Hematopoietic multipotent progenitor cell (in vitro differentiated cells): ENCODE data around the gene MINPP1. TPM values are rescaled to one million over a fixed set of nuclear protein-coding genes. Genes with fewer than 3 reads are reported as not detected.
A peak's percentile ranks its signal among the peaks of the same experiment; 100 is the strongest.

Experiments
- DNase-seq, 3 donors: peaks; one replicate each; pipeline ENCODE4 v3.0.0-alpha.2; 2011 to 2015; ENCODE audit warnings: low read depth in 2 of 3, low spot score in 2 of 3
- total RNA-seq: library from RNA; depleted of rRNA; stranded (reverse); fragments of >200 nt; gene quantifications from one replicate; pipeline ENCODE4 v1.2.3, GENCODE V29; 2012

MINPP1 gene
- total RNA-seq, 1 donor, result 46.9 TPM

DNA sequence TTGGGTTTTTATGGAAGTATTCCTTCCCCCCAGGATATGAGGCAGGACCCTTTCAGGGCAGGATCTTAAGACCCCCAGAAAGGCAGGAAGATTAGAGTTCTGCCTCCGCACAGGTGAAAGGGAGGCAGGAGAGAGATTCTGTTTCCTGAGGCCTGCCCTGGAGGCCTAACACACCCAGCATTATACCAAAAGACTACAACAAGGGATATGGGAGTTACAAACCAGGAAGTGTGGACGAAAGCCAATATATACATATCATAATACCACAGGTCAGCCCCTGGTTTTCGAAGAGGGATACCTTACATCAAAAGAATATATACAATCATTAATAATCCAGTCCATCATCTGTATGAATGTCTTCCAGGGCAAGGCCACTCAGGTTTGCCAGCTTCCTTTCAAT, 14.2 kb downstream of the MINPP1 start:
- DNase-seq, result no peak

DNA sequence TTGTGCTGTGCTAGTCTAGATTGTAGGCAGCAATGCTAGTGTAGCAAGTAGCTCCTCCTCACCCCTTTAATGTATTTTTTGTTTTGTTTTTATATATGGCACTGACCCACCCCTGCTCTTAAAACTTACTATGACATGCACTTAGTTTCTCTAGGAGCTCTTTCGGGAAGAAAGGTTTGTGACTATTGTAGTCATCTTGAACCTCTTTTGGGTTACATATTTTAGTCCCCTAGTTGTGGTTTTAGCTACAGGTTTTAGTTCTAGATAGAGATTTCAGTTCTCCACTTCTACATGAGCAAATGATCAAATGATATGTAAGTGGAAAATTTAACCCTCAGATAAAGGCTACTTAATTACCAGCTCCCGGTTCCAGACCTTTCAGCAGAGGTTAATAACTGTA, 14.9 kb downstream of the MINPP1 start:
- no peak for DNase-seq

DNA sequence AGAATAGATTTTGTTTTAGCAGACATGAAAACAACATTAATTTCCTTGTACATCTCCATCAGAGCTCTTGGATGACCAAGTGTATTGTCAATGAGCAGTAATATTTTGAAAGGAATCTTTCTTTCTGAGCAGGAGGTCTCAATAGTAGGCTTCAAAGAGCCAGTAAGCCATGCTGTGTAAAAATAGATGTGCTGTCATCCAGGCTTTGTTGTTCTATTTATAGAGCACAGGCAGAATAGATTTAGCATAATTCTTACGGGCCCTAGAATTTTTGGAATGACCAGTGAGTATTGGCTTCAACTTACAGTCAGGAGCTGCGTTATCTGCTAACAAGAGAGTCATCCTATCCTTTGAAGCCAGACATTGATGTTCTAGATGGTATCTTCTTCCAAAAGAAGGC, 19.0 kb downstream of the MINPP1 start:
- no peak for DNase-seq

DNA sequence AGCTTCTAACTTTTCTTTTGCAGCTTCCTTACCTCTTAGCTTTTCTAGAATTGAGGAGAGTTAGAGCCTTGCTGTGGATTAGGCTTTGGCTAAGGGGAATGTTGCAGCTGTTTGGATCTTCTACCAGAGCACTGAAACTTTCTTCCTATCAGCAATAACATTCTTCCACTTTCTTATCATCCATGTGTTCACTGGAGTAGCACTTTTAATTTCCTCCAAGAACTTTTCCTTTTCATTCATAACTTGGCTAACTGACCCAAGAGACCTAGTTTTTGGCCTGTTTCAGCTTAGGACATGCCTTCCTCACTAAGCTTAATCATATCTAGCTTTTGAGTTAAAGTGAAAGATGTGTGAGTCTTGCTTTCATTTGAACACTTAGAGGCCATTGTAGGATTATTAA, 19.6 kb downstream of the MINPP1 start:
- no peak for DNase-seq

DNA sequence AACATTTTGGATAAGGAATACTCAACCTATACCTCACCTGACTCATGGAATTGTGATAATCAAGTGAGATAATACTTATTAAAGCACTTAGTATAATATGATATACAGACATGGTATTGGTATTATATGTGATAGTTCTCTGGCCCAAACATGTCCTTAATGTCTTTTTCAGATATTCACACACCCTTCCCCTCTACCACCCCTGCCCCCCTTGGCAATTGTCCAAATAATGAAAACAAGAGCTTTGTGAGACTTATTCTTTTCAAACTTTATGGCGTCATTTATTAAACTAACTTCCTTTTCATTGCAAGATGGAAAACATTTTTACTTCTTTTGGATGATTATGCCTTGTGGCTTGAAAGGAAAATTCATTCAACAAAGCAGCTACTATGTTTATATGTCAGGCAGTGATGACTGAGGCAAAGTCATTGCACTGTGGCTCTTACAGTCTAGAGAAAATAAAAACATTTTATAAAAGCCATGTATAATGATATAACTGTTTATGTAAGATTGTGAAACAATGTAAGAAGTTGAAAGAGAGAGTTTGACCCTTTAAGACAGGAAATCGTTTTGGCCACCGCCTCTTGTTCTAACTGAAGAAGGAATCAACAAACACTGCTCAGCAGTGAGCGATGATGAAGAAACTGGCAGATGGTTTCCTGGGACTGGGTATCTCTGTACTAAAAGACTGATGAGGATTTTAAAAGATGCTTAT, 27.4 kb downstream of the MINPP1 start:
- DNase-seq, result no peak

DNA sequence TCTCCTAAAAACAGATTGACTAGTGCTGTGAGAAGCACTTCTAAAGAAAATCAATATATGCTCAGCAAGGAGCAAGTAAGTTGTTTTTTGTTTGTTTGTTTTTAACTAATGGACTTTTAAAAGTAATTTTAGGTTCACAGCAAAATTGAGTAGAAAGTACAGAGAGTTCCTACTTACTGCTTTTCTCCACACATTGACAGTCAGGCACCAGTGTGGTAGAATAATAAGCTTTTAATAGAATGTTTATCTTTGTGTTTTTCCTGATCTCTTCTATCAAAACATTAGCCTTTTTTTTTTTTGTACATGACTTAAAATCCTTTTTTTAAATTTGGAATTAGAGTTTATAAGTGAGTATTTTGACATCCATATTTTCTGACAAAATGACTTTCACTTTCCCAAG, 28.0 kb downstream of the MINPP1 start:
- DNase-seq, result no peak

DNA sequence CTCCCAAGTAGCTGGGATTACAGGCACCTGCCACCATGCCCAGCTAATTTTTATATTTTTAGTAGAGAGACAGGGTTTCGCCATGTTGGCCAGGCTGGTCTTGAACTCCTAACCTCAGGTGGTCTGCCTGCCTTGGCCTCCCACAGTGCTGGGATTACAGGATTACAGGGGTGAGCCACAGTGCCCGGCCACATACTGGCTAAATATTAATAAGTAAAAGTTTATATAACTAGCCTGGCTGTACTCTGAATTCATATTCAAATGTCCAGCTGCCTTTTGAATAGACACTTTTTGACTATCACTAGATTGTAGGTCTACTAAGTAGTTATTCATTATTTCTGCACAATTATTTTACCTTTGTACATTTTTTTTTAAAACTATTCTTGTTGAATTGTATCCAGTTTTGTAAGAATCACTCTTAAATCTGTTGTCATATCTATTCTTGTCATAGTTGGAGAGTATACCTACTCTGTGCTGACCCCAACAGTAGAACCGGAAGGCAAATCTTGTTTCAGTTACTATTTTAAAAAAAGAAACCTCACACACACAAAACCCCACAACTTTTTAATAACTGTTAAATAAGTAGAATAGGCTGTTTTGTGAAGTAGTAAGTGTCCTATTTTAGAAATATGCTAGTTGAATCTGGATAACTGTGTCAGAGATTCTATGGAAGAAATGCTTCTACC, 29.6 kb downstream of the MINPP1 start:
- DNase-seq, result no peak

DNA sequence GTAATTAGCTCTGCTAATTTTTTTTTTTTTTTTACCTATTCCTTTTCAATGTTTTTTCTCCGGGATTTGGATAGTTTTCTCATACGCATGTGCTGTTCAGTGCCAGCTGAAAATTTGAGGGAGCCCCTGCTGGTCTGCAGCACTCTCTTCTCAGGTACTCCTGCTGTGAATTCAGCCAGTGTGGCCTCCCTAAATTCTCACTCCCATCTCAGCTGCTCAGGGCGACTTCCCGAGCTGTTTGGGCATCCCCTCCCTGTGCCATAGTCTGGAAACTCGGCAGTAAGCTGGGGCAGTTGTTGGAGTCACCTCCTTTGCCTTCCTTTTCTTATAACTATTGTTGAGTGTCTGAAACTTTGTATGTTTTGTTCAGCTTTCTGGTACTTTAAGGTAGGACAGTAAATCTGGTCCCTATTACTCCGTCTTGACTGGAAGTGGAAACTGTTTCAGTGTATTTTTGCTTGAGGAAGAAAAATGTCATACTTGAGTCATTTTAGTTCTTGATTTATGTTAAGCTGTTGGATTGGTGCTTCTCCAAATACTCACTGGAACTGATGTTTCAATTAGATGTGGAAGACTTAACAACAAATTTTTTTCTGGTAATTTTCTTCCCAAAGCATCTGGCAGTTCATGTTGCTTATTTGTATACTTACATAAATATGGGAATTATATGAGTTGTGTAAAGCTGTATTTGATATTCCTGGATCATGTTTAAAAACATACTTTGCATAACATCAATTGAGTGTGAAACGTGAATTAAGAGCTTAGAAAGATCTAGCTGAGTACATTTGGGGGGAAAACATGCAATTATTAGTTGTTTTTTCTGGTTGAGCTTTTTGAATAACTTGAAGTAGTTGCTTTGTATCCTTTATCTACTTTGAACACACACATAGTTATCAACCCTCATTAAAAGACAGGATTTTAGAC, 33.7 kb downstream of the MINPP1 start:
- no peak for DNase-seq

DNA sequence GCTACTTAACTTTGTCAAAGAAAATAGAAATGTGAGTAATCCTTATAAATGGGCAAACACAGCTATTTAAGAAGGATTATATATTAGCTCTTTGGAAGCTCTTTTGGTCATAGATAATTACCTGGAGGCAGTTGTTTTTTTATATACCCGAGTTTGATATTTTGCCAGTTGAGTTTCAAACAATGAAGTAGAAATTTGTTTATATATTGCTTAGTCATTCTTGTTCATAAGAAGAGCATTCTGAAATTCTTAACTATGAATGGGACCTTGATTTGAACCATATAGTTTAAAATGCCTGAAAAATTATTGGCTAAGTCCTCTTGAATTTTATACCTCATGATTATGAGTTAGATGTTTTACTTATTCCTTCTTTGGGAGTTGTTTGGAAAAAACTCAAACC, 36.4 kb downstream of the MINPP1 start:
- DNase-seq, result no peak

DNA sequence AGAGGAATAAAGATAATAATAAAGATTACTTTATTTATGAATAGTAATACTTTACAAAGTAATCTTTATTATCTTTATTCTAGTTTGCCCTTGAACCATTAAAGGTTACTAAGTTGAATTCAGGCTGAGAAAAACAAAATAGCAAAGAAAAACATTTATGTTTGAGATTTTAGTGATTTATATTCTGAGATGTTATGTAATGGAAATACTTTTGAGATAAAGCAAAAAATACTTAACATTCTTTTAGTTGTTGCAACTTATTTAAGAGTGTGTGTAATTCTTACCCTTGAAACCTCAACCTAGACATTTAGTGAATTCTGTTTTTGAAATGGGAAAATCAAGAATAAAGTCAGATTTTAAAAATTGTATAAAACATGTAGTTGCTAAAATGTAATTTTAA, 40.0 kb downstream of the MINPP1 start:
- DNase-seq, result no peak

DNA sequence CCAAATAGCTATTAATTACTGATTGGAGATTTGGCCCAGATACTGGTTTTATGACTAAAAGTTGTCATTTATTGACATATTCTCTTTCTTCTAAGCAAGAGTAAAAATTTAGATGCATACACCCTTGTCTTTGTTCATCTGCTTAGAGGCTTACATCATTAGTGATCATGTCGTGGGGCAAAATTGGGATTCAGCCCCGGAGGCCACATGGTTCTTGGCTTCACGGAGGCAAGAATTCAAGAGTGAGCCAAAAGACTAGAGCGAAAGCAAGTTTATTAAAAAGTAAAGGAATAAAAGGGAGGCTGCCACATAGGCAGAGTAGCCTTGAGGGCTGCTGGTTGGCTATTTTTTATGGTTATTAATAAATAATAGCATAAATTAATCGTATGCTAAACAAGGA, 41.1 kb downstream of the MINPP1 start:
- no peak for DNase-seq

DNA sequence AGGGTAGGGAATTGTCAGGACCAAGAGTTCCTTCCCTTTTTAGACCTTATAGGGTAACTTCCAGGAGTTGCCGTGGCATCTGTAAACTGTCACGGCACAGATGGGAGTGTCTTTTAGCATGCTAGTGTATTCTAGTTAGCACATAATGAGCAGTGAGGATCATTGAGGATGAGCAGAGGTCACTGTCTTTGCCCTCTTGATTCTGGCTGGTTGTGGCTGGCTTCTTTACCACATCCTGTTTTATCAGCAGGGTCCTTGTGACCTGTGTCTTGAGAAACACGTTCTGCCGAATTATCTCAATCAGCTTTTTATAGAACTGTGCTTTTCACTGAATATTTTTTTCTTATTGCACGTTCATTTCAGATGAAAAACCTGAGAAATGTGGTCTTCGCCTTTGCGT, 41.5 kb downstream of the MINPP1 start:
- DNase-seq, result no peak

DNA sequence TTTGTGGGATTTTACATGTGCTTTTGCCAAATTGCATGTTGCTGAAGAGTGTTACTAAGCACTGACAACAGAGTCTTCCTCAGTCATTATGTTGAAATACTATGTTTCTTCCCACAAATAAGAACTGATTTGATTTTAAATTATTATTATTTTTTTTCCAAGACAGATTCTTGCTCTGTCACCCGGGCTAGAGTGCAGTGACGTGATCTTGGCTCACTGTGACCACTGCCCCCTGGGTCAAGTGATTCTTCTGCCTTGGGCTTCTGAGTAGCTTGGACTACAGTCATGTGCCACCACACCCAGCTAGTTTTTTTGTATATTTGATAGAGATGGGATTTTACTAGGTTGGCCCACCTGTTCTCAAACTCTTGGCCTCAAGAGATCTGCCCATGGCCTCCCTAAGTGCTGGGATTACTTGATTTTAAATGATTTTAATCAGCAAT, 42.3 kb downstream of the MINPP1 start:
- no peak for DNase-seq

DNA sequence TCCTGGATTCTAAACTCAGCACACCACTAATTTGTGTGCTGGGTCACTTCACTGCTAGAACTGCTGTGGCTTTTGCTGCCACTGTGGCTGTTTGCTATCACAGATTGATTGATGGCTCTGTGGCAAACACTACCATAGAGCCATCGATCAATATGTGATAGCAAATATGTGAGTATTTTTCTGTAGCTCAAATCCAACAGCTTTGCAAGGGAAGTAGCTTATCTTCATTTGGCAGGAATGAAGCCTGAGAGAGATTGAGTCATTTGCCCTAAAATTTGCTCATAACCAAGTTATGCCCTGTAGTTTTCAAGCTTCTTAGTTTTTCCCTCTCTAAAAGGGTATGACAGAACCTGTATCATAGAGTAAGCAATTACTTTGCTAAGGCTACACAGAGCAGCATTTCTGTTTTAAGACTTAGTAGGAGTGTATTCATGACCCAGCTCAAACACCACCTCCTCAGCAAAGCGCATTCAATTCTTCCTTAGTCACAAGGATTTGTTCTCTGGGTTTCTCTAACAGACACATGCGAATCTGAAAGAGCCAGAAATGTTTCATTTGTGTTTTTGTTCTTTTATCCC, 43.1 kb downstream of the MINPP1 start:
- peak in 1 of 3 donors; percentile 18 for DNase-seq

DNA sequence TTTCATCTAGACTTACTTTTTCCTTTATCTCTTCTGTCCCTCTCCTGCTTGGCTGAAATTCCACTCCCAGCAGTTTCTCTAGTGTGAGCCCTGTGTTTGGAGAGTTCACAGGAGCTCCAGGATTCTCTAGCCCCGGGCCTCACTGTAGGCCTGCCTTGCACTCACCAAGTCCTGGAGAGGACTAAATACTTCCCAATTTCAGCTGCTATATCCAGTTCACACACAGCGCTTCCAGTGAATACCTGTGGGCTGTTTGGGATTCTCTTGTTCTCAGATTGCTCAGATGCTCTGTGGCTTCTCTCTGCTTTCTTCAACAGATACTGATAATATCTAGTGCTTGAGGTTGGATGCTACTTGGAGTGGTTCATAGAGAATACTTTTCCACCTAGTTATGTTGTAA, 46.0 kb downstream of the MINPP1 start:
- DNase-seq, result no peak

DNA sequence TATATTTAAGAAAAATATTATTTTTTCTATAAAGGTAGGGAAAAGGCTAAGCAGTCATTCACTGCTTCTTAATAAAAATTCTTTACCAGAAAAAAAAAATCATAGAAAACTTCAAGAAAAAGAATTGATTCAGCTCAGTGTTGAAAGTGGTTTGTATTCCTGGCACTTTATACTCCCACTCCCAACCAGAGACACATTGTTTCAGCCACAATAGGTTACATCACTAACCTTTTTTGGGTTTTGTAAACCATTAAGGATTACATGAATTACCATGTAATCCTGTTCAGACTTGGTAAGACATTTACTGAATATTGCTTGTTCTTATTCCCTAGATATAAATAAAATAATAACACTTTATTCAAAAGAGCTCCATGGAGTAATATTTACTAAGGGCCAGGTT, 46.6 kb downstream of the MINPP1 start:
- no peak for DNase-seq

DNA sequence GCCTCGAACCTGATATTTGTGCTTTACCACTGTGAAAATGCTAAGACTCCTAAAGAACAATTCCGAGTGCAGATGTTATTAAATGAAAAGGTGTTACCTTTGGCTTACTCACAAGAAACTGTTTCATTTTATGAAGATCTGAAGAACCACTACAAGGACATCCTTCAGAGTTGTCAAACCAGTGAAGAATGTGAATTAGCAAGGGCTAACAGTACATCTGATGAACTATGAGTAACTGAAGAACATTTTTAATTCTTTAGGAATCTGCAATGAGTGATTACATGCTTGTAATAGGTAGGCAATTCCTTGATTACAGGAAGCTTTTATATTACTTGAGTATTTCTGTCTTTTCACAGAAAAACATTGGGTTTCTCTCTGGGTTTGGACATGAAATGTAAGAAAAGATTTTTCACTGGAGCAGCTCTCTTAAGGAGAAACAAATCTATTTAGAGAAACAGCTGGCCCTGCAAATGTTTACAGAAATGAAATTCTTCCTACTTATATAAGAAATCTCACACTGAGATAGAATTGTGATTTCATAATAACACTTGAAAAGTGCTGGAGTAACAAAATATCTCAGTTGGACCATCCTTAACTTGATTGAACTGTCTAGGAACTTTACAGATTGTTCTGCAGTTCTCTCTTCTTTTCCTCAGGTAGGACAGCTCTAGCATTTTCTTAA, 47.7 kb downstream of the MINPP1 start:
- no peak for DNase-seq

DNA sequence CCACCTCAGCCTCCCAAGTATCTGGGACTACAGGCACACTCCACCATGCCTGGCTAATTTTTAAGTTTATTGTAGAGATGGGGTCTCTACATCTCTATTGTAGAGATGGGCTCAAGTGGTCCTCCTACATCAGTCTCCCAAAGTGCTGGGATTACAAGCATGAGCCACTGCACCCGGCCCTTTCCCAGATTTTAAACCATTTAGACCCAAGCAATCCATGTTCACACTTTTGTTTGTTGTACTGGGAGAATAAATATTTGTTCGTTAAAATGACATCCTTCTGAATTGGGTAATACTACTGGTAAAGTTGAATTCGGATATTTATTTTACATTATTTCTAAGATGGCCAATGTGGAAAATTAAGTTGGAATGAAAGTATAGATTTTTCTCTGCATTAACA, 52.7 kb downstream of the MINPP1 start:
- DNase-seq, result no peak

DNA sequence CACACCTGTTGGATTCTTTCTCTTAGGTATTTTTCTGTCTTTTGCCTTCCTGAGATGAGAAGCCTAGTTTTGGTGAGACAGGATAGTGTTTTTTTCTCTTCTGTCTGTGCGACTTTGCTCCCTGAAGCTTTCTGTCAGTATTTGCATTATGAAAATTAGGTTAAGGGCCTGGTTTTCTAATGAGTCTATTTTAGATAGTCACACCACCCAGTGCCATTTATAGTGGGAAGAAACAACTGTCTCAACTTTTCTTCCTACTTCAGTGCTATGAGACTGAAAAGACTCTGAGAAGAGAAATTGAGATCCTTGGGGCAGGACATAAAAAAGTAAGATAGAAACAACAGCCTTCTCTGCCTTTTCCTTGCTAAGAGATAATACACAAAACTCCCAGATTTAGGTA, 53.6 kb downstream of the MINPP1 start:
- DNase-seq, result no peak

DNA sequence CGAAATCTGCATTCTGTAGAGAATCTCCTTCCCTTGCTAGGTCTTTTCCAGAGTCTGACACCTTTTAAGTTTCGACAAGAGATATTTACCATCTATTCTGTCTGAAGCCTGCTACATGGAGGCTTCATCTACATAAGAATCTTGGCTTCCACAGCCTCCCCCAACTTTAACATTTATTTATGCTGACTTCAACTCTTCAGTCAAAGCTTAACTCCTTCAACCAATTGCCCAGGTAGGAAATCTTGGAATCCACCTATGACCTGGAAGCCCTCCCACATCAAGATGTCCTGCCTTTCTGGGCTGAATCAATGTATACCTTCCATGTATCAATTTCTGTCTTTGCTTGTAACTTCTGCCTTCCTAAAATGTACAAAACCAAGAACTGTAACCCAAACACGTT, 54.7 kb downstream of the MINPP1 start:
- no peak for DNase-seq
